ENCODE data around the gene ZDHHC24. TPM values are rescaled to one million over a fixed set of nuclear protein-coding genes. Genes with fewer than 3 reads are reported as not detected.

Gene ZDHHC24
- total RNA-seq, 2 donors from 2014 or later = 7.7 to 10.7 TPM

GRCh38 chr11:66492161-66492865 is 53.5 kb downstream of the ZDHHC24 start:
- H3K27me3 ChIP-seq = no peaks in the 10 kb centered on the region
- H3K4me1 ChIP-seq = no peaks in the 10 kb centered on the region
- no peak for DNase-seq
- H3K9ac ChIP-seq (ENCODE audit: low read depth in 2 of 2, low read length in 2 of 2) = no peak overlapping the region
- TF ChIP-seq CTCF (IDR thresholded peaks at IDR 0.05) = no peak
- H3K36me3 ChIP-seq = no peaks in the 10 kb centered on the region
- no peak overlapping the region for H3K4me3 ChIP-seq
- intact Hi-C loops (cut with DNase I) = no loop called here
- no peak overlapping the region for H3K27ac ChIP-seq
- no peaks in the 10 kb centered on the region for H3K9me3 ChIP-seq

- DNase-seq = no peak
- Histone ChIP-seq H3K9me3 (no peaks in the 10 kb centered on the region), H3K27ac (no peak overlapping the region), H3K9ac (ENCODE audit: low read depth in 2 of 2, low read length in 2 of 2) (no peak overlapping the region), H3K36me3 (no peaks in the 10 kb centered on the region), H3K4me1 (no peaks in the 10 kb centered on the region), H3K27me3 (no peaks in the 10 kb centered on the region), H3K4me3 (no peak overlapping the region)
- no peak for TF ChIP-seq CTCF (IDR thresholded peaks at IDR 0.05)
- intact Hi-C loops (cut with DNase I) = no loop called here
Measured at GRCh38 chr11:66491315-66491935, 54.4 kb downstream of the ZDHHC24 start.

- H3K27me3 ChIP-seq = no peaks in the 10 kb centered on the region
- H3K9me3 ChIP-seq = no peaks in the 10 kb centered on the region
- DNase-seq = no peak
- no peak overlapping the region for H3K4me3 ChIP-seq
- intact Hi-C loops (cut with DNase I) = no loop called here
- H3K9ac ChIP-seq (ENCODE audit: low read depth in 2 of 2, low read length in 2 of 2) = no peak overlapping the region
- TF ChIP-seq CTCF (IDR thresholded peaks at IDR 0.05) = no peak
- H3K36me3 ChIP-seq = no peaks in the 10 kb centered on the region
- no peak overlapping the region for H3K27ac ChIP-seq
- H3K4me1 ChIP-seq = no peaks in the 10 kb centered on the region
Measured at GRCh38 chr11:66489636-66490035, 56.2 kb downstream of the ZDHHC24 start.

GRCh38 chr11:66488957-66489356 is 56.9 kb downstream of the ZDHHC24 start:
- Histone ChIP-seq H3K4me1 (no peaks in the 10 kb centered on the region), H3K9ac (ENCODE audit: low read depth in 2 of 2, low read length in 2 of 2) (no peak overlapping the region), H3K4me3 (no peak overlapping the region), H3K27me3 (no peaks in the 10 kb centered on the region), H3K36me3 (no peaks in the 10 kb centered on the region), H3K9me3 (no peaks in the 10 kb centered on the region), H3K27ac (no peak overlapping the region)
- DNase-seq = no peak
- TF ChIP-seq CTCF (IDR thresholded peaks at IDR 0.05) = no peak
- intact Hi-C loops (cut with DNase I) = no loop called here

GRCh38 chr11:66484806-66485380 is 61.0 kb downstream of the ZDHHC24 start:
- intact Hi-C loops (cut with DNase I) = no loop called here
- TF ChIP-seq CTCF (IDR thresholded peaks at IDR 0.05) = no peak
- no peaks in the 10 kb centered on the region for H3K9me3 ChIP-seq
- no peak for DNase-seq
- H3K27me3 ChIP-seq = no peaks in the 10 kb centered on the region
- H3K4me1 ChIP-seq = no peaks in the 10 kb centered on the region
- no peaks in the 10 kb centered on the region for H3K36me3 ChIP-seq
- H3K27ac ChIP-seq = no peak overlapping the region
- H3K4me3 ChIP-seq = no peak overlapping the region
- H3K9ac ChIP-seq (ENCODE audit: low read depth in 2 of 2, low read length in 2 of 2) = no peak overlapping the region

Data from colonic mucosa (tissue), 4 donors.